Heart left ventricle (tissue), 16 donors: ENCODE data around the gene TCHP. TPM values are rescaled to one million over a fixed set of nuclear protein-coding genes. Genes with fewer than 3 reads are reported as not detected.

Experiments
- ATAC-seq, 4 donors: fragments of 200-7000 bp; cut with Tn5 transposase; one replicate each; pipeline ENCODE4 v1.9.1; 2020 to 2022; ENCODE audit warnings: moderate library complexity in 4 of 4, mild to moderate bottlenecking in 3 of 4, moderate number of reproducible peaks in 1 of 4
- DNase-seq, 5 donors: peaks; one replicate each; pipeline ENCODE4 v3.0.0-alpha.2; 2020
- H3K27ac ChIP-seq, 12 donors: fragments of 200-600 bp; sonication (generic) in 4 of 12; one replicate each; pipeline versions ENCODE4 v1.5.0 to v1.8.0; 2016 to 2022; ENCODE audit warnings: mild to moderate bottlenecking in 2 of 12
- H3K27me3 ChIP-seq, 9 donors: fragments of 200-600 bp; sonication (generic) in 2 of 9; one replicate each; pipeline versions ENCODE4 v1.5.1 to v1.8.0; 2016 to 2022; ENCODE audit warnings: mild to moderate bottlenecking in 3 of 9
- H3K36me3 ChIP-seq, 9 donors: fragments of 200-600 bp; sonication (generic) in 2 of 9; one replicate each; pipeline versions ENCODE4 v1.5.0 to v1.8.0; 2018 to 2022; ENCODE audit warnings: mild to moderate bottlenecking in 2 of 9
- H3K4me1 ChIP-seq, 12 donors: fragments of 200-600 bp; sonication (generic) in 4 of 12; one replicate each; pipeline versions ENCODE4 v1.5.0 to v1.8.0; 2016 to 2022; ENCODE audit warnings: mild to moderate bottlenecking in 3 of 12
- H3K4me3 ChIP-seq, 12 donors: fragments of 200-600 bp; sonication (generic) in 4 of 12; one replicate each; pipeline versions ENCODE4 v1.5.0 to v1.8.0; 2017 to 2022; ENCODE audit warnings: mild to moderate bottlenecking in 9 of 12, moderate library complexity in 4 of 12
- H3K9me3 ChIP-seq, 12 donors: fragments of 200-600 bp; sonication (generic) in 4 of 12; one replicate each; pipeline versions ENCODE4 v1.5.0 to v1.8.0; 2016 to 2022; ENCODE audit warnings: mild to moderate bottlenecking in 1 of 12
- POLR2A ChIP-seq, 2 donors: fragments of 450-650 bp; IDR thresholded peaks; one replicate each; pipeline ENCODE4 v1.6.1; 2017; ENCODE audit warnings: antibody characterized with exemption in 2 of 2, mild to moderate bottlenecking in 2 of 2, moderate library complexity in 2 of 2
- WGBS, 4 donors: extraction: QIAGEN DNeasy Blood & Tissue Kit in 2 of 4; methylation state at CpG; one replicate each; pipeline versions ENCODE4 v1.1.5 to v1.1.7; 2013 to 2018; 5-methylcytosine and 5-hydroxymethylcytosine counted together
- intact Hi-C, 10 donors: fragments of 100-400 bp; cut with DNase I; formaldehyde crosslinking; loops; one replicate each; pipeline versions ENCODE4 v1.11.1 to v1.14.2; 2022
- polyA plus RNA-seq, 2 donors: library from polyadenylated mRNA; stranded (reverse); fragments of 200-250 nt; gene quantifications; one replicate each; pipeline ENCODE4 v1.2.3, GENCODE V29; 2013
- total RNA-seq, 9 donors: library from RNA; depleted of rRNA in 2 of 9; stranded (reverse); fragments of >200 nt in 2 of 9; fragmentation: NEBNext Ultra II Directional in 3 of 9; extraction: Animal tissue kit (Norgen Biotek cat#: 25700) in 3 of 9; gene quantifications; one replicate each; pipeline versions ENCODE4 v1.1.0 to v1.2.4, GENCODE V29; 2016 to 2023
- TF ChIP-seq, protein P1 (sequence below), 12 donors: fragments of 200-600 bp; sonication (generic) in 4 of 12; IDR thresholded peaks; one replicate each; pipeline versions ENCODE4 v1.5.0 to v1.8.0; 2018 to 2022; ENCODE audit warnings: antibody characterized with exemption in 12 of 12, mild to moderate bottlenecking in 5 of 12
- donor health status: ischemic (EF 13 %, LVEDD 7.1; RV severe dilation, severe dysfunction).
- donor health status: healthy with polysubstance abuse.
- donor health status: DM: no; HTN: yes; CAD: no.
- donor health status: DM: no; HTN: no; CAD: no.
- donor health status: ischemic (EF 25% LVEDD 6.9; RV normal size, moderate dysfunction).
- donor health status: ischemic (EF 25% LVEDD 5.7; RV mildly dilated, moderate dysfunction).
- donor health status: healthy.
- donor health status: DM: yes; HTN: yes; CAD: no.
- donor health status: ischemic (EF 35%, LVEDD 5.7; RV mildly dilated, moderate dysfunction).
- donor health status: nonischemic (EF 11% LVEDD 7.7; RV severe dilation, severe dysfunction).
- donor health status: DM: yes; HTN: yes; CAD: no.
- donor health status: PGD.
- donor health status: ischemic (EF 29% LVEDD 5.4; RV normal size, mild dysfunction).
- donor health status: nonischemic (EF 23%, LVEDD 6.1; RV moderate dilation, normal function).

TCHP gene
- total and polyA plus RNA-seq, 11 donors: 7.4 to 11.7 (median 10.1) TPM

DNA sequence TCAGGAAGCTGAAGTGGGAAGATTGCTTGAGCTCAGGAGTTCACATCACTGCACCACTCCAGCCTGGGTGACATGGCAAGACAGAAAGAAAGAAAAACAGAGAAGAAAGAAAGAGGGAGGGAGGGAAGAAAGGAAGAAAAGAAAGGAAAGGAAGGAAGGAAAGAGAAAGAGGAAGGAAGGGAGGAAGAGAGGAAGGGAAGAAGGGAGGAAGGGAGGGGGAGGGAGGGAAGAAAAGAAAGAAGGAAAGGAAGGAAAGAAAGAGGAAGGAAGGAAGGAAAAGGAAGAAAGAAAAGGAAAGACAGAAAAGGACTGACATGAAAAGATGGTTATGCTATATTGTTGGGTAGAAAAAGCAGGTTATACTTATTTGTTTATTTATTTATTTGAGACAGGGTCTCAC, 23.7 kb upstream of the TCHP start:
- H3K4me1 ChIP-seq: peaks cover 0 to 44% (median 17%) of the 10 kb centered on the region in 12 donors
- intact Hi-C loops: no loop called here
- no peak for ATAC-seq
- no peak for DNase-seq
- H3K36me3 ChIP-seq: peaks cover 0 to 11% (median 7%) of the 10 kb centered on the region in 9 donors
- no peak for TF ChIP-seq POLR2A (IDR thresholded peaks at IDR 0.05)
- TF ChIP-seq, protein P1, sequence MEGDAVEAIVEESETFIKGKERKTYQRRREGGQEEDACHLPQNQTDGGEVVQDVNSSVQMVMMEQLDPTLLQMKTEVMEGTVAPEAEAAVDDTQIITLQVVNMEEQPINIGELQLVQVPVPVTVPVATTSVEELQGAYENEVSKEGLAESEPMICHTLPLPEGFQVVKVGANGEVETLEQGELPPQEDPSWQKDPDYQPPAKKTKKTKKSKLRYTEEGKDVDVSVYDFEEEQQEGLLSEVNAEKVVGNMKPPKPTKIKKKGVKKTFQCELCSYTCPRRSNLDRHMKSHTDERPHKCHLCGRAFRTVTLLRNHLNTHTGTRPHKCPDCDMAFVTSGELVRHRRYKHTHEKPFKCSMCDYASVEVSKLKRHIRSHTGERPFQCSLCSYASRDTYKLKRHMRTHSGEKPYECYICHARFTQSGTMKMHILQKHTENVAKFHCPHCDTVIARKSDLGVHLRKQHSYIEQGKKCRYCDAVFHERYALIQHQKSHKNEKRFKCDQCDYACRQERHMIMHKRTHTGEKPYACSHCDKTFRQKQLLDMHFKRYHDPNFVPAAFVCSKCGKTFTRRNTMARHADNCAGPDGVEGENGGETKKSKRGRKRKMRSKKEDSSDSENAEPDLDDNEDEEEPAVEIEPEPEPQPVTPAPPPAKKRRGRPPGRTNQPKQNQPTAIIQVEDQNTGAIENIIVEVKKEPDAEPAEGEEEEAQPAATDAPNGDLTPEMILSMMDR (IDR thresholded peaks at IDR 0.05): no peak
- H3K27me3 ChIP-seq: no peaks in the 10 kb centered on the region
- no peaks in the 10 kb centered on the region for H3K9me3 ChIP-seq
- no peak overlapping the region for H3K4me3 ChIP-seq
- H3K27ac ChIP-seq: no peak overlapping the region

- no peak overlapping the region for H3K4me3 ChIP-seq
- H3K36me3 ChIP-seq: peaks cover 0 to 3% (median 0%) of the 10 kb centered on the region in 9 donors
- TF ChIP-seq, protein P1 (IDR thresholded peaks at IDR 0.05): no peak
- TF ChIP-seq POLR2A (IDR thresholded peaks at IDR 0.05): no peak
- H3K27me3 ChIP-seq: no peaks in the 10 kb centered on the region
- peaks cover 0 to 35% (median 16%) of the 10 kb centered on the region in 12 donors for H3K4me1 ChIP-seq
- ATAC-seq (no peak), DNase-seq (no peak)
- H3K27ac ChIP-seq: no peak overlapping the region
- no peaks in the 10 kb centered on the region for H3K9me3 ChIP-seq
- WGBS, 4 donors: 72 to 78% (median 74%) methylated on average over 10 of the region's 10 CpGs
- intact Hi-C loops: loop anchor here in 1 of 10 donors (2.0 kb wide), 1 partner anchor 73 kb away; no protein-coding TSS in a partner anchor
Measured at GRCh38 chr12:109877504-109878246, 22.4 kb upstream of the TCHP start.

DNA sequence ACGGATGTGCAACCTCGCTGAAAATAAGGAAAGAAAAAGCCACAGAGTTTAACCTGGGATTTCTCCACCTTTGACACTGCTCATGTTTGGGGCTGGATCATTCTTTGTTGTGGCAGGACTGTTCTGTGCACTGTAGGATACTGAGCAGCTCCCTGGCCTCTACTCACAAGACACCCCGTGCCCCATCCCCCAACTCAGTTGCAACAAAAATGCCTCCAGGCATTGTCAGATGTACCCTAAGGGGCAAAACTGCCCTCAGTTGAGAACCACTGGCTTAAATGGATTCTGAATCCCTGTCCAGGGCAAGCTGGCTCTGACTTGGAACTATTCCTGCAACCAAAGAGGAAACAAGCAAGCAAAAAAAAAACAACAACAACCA, 21.8 kb upstream of the TCHP start:
- peak overlapping the region in 2 of 12 donors; percentile 74 to 87 for H3K4me3 ChIP-seq
- intact Hi-C loops: loop anchor here in 1 of 10 donors (2.0 kb wide), 1 partner anchor 73 kb away; no protein-coding TSS in a partner anchor
- TF ChIP-seq, protein P1 (IDR thresholded peaks at IDR 0.05): no peak
- no peak for TF ChIP-seq POLR2A (IDR thresholded peaks at IDR 0.05)
- no peak for ATAC-seq
- H3K4me1 ChIP-seq: peaks cover 0 to 35% (median 16%) of the 10 kb centered on the region in 12 donors
- DNase-seq: no peak
- no peaks in the 10 kb centered on the region for H3K27me3 ChIP-seq
- 89 to 100% (median 95%) methylated on average over 3 of the region's 3 CpGs for WGBS, 4 donors
- no peaks in the 10 kb centered on the region for H3K9me3 ChIP-seq
- H3K36me3 ChIP-seq: no peaks in the 10 kb centered on the region
- no peak overlapping the region for H3K27ac ChIP-seq

DNA sequence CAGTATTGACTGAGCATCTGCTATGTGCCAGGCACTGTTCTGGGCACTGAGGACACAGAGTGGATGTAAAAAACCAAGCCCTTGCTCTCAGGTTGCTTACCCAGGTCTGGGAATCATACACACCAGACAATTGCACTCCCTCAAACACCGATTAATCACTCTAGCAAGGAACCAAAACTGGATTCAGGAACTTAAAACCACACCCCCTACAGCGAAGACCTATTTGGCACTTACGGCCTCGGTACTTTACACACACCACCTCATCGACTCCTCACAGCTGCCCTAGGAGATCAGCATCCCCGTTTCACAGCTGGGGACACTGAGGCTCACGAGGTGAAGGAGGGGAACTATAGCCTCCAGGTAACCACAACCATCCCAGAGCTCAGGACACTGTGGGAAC, 21.3 kb upstream of the TCHP start:
- no peak for ATAC-seq

More for the DNA sequence above, 21.3 kb upstream of the TCHP start:
- no peak for TF ChIP-seq POLR2A (IDR thresholded peaks at IDR 0.05)
- TF ChIP-seq, protein P1 (IDR thresholded peaks at IDR 0.05): no peak
- Histone ChIP-seq H3K4me3 (peak overlapping the region in 10 of 12 donors; percentile 74 to 93 (median 82)), H3K9me3 (no peaks in the 10 kb centered on the region), H3K27ac (peak overlapping the region in 1 of 12 donors; percentile 84), H3K27me3 (no peaks in the 10 kb centered on the region), H3K4me1 (peaks cover 0 to 35% (median 16%) of the 10 kb centered on the region in 12 donors), H3K36me3 (no peaks in the 10 kb centered on the region)
- DNase-seq: no peak
- intact Hi-C loops: loop anchor here in 1 of 10 donors (2.0 kb wide), 1 partner anchor 74 kb away; no protein-coding TSS in a partner anchor
- WGBS, 4 donors: 74 to 81% (median 78%) methylated on average over 7 of the region's 7 CpGs
